ENCODE measurements around the gene ARL4A.

- TF ChIP-seq ETS1 (CRISPR knock-in tag; IDR thresholded peaks at IDR 0.05) (no peak), NFIC (IDR thresholded peaks at IDR 0.05; ENCODE audit: low read length) (no peak), STAT6 (CRISPR knock-in tag; IDR thresholded peaks at IDR 0.05; ENCODE audit: borderline replicate concordance) (no peak), CTCF (CRISPR knock-in tag; IDR thresholded peaks at IDR 0.05) (no peak)
These were observed 13.4 kb upstream of the ARL4A start for GRCh38 chr7:12674053-12674452.

Measured in HepG2 (cell line).